ENCODE results near the gene RALGPS1. TPM values are rescaled to one million over a fixed set of nuclear protein-coding genes. Genes with fewer than 3 reads are reported as not detected.

RALGPS1 gene
- total and polyA plus RNA-seq, 2 of the 13 experiments (the other 11 are each of a cell fraction or from before 2014, with no cell fraction given), result 3.7 to 6.5 TPM

DNA sequence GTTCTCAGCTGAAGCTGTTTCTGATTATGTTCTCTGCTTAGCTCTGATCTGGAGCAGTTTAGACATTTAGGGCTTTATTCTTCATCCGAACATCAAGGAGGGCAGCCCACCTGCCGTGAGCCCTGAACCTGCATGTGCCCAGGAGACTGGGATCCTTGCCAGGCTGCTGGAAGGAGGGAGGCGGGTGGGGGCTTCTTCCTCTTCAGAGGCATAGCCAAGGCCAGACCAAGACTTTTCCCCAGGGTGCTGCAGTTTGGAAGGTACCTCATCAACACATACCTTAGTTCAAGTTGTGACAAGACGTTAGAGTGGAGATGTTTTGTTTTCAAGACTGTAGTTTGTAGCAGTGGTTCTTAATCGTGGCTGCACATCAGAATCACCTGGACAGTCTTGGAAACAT is 64.9 kb downstream of the RALGPS1 start:
- POLR2A ChIA-PET, result no interaction called here
- Histone ChIP-seq H3K9ac (ENCODE audit: insufficient read depth, low read depth, low read length) (no peak overlapping the region), H3K9me3 (ENCODE audit: low read length) (no peaks in the 10 kb centered on the region), H3K4me2 (ENCODE audit: low read depth, low read length) (no peak overlapping the region), H3K36me3 (replicated peaks in 1 of 2; ENCODE audit: control insufficient read depth in 1 of 2, insufficient read depth in 2 of 2, low read length in 2 of 2) (no peaks in the 10 kb centered on the region), H3K79me2 (ENCODE audit: insufficient read depth, low read length) (no peaks in the 10 kb centered on the region), H2AFZ (ENCODE audit: low read length) (no peak overlapping the region), H3K4me1 (ENCODE audit: insufficient read depth, low read length) (no peaks in the 10 kb centered on the region), H3K27me3 (ENCODE audit: control insufficient read depth in 1 of 2, insufficient read depth in 2 of 2, low read length in 2 of 2) (no peaks in the 10 kb centered on the region), H3K27ac (ENCODE audit: extremely low read length, insufficient read depth, low read length) (no peak overlapping the region), H4K20me1 (ENCODE audit: insufficient read depth, low read length) (no peaks in the 10 kb centered on the region), H3K4me3 (replicated peaks in 1 of 3; ENCODE audit: insufficient read depth in 1 of 3, low read depth in 2 of 3, low read length in 3 of 3) (no peak overlapping the region)
- ATAC-seq, result no peak
- no peak for FAIRE-seq
- TF ChIP-seq TAF1 (CRISPR knock-in tag; IDR thresholded peaks at IDR 0.05), result no peak
- TF ChIP-seq BRCA1 (CRISPR knock-in tag; IDR thresholded peaks at IDR 0.05), result no peak
- TF ChIP-seq KDM5B (CRISPR knock-in tag; IDR thresholded peaks at IDR 0.05; ENCODE audit: borderline replicate concordance), result no peak
- TF ChIP-seq ZNF749 (CRISPR knock-in tag; IDR thresholded peaks at IDR 0.05; ENCODE audit: borderline replicate concordance), result no peak
- TF ChIP-seq CENPX (CRISPR knock-in tag; IDR thresholded peaks at IDR 0.05), result no peak
- TF ChIP-seq, protein P1, sequence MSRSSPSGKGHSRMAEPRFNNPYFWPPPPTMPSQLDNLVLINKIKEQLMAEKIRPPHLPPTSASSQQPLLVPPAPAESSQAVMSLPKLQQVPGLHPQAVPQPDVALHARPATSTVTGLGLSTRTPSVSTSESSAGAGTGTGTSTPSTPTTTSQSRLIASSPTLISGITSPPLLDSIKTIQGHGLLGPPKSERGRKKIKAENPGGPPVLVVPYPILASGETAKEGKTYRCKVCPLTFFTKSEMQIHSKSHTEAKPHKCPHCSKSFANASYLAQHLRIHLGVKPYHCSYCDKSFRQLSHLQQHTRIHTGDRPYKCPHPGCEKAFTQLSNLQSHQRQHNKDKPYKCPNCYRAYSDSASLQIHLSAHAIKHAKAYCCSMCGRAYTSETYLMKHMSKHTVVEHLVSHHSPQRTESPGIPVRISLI (CRISPR knock-in tag; IDR thresholded peaks at IDR 0.05; ENCODE audit: borderline replicate concordance), result no peak
- TF ChIP-seq, protein P2, sequence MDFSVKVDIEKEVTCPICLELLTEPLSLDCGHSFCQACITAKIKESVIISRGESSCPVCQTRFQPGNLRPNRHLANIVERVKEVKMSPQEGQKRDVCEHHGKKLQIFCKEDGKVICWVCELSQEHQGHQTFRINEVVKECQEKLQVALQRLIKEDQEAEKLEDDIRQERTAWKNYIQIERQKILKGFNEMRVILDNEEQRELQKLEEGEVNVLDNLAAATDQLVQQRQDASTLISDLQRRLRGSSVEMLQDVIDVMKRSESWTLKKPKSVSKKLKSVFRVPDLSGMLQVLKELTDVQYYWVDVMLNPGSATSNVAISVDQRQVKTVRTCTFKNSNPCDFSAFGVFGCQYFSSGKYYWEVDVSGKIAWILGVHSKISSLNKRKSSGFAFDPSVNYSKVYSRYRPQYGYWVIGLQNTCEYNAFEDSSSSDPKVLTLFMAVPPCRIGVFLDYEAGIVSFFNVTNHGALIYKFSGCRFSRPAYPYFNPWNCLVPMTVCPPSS (IDR thresholded peaks at IDR 0.05), result no peak
- TF ChIP-seq MIER2 (CRISPR knock-in tag; IDR thresholded peaks at IDR 0.05), result no peak
- TF ChIP-seq GTF3A (CRISPR knock-in tag; conservative IDR thresholded peaks at IDR 0.05), result no peak
- no peak for TF ChIP-seq STAT5B (CRISPR knock-in tag; IDR thresholded peaks at IDR 0.05)
- TF ChIP-seq MTA3 (CRISPR knock-in tag; IDR thresholded peaks at IDR 0.05), result no peak
- TF ChIP-seq ZNF552 (CRISPR knock-in tag; IDR thresholded peaks at IDR 0.05; ENCODE audit: borderline replicate concordance), result no peak
- TF ChIP-seq, protein P3, sequence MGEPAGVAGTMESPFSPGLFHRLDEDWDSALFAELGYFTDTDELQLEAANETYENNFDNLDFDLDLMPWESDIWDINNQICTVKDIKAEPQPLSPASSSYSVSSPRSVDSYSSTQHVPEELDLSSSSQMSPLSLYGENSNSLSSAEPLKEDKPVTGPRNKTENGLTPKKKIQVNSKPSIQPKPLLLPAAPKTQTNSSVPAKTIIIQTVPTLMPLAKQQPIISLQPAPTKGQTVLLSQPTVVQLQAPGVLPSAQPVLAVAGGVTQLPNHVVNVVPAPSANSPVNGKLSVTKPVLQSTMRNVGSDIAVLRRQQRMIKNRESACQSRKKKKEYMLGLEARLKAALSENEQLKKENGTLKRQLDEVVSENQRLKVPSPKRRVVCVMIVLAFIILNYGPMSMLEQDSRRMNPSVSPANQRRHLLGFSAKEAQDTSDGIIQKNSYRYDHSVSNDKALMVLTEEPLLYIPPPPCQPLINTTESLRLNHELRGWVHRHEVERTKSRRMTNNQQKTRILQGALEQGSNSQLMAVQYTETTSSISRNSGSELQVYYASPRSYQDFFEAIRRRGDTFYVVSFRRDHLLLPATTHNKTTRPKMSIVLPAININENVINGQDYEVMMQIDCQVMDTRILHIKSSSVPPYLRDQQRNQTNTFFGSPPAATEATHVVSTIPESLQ (CRISPR knock-in tag; conservative IDR thresholded peaks at IDR 0.05), result no peak
- TF ChIP-seq, protein P4, sequence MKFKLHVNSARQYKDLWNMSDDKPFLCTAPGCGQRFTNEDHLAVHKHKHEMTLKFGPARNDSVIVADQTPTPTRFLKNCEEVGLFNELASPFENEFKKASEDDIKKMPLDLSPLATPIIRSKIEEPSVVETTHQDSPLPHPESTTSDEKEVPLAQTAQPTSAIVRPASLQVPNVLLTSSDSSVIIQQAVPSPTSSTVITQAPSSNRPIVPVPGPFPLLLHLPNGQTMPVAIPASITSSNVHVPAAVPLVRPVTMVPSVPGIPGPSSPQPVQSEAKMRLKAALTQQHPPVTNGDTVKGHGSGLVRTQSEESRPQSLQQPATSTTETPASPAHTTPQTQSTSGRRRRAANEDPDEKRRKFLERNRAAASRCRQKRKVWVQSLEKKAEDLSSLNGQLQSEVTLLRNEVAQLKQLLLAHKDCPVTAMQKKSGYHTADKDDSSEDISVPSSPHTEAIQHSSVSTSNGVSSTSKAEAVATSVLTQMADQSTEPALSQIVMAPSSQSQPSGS (CRISPR knock-in tag; IDR thresholded peaks at IDR 0.05), result no peak
- no peak for TF ChIP-seq ZNF468 (CRISPR knock-in tag; IDR thresholded peaks at IDR 0.05)
- TF ChIP-seq PITX1 (CRISPR knock-in tag; IDR thresholded peaks at IDR 0.05), result no peak
- DNase-seq (ENCODE audit: low spot score), result no peak
- intact Hi-C loops (cut with micrococcal nuclease; ENCODE audit: unreplicated experiment), result no loop called here
- in situ Hi-C loops (cut with HindIII; ENCODE audit: extremely low pct_ligation_motif_present, low pct_unique_long_range_greater_than_20kb), result no loop called here
- 66% methylated on average over 5 of the region's 5 CpGs for WGBS (ENCODE audit: low lambda C conversion rate)
- CTCF ChIA-PET (ENCODE audit: low intra/inter-chr PET ratio, low total read pairs), result no interaction called here
- no TSS peak for BruUV-seq (replicated peaks)

All from HepG2 (cell line).